ENCODE results near the gene KMO.

Gene KMO

DNA sequence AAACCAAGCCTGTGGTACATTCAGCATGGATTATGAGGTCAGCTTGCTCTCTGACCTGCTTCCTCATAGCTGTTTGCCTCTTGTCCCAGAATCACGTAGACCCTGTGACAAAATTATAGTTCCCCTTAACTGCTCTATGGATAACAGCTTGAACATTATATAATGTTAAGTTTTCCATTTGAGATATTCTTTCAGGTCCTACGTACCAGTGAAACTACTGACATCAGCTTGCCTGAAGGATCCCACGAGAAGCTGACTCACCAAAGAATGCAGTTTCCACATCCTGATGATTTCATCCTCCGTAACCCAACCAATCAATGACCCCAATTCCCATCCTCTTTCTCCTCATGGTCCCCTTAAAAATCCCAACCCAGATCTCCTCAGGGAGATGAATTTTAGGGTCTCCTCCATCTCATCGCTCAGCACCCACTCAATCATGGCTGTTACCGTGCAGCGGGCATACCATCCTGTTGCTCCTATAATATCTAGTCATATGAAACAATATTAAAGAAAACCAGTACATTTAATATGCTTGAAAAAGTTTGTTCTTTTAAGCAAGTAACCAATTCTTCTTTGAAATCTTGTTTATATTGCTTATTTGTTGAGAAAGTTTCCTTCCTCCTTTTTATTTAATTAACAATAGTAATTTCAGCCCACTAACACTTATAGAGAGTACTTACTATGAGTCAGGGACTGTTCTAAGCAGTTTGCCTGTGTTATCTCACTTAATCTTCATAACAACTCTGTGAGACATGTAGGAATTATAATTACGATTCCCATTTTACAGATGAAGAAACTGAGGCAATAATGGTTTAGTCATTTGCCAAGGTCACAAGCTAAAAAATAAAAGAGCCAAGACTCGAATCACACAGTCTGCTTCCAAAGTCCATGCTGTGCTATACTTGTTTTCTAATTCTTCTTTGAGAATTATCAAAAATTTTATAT lies 80.6 kb downstream of the KMO start:
- Mint-ChIP-seq H3K4me1 (no peaks in the 10 kb centered on the region), H3K27ac (no peak overlapping the region), H3K36me3 (no peaks in the 10 kb centered on the region), H3K27me3 (no peaks in the 10 kb centered on the region), H3K4me3 (no peak overlapping the region), H3K9me3 (no peaks in the 10 kb centered on the region)
- DNase-seq, result no peak
- CTCF ChIA-PET, result interaction anchor here (0.6 to 2.8 kb wide), 6 partner anchors 14 to 403 kb away, joined by 3 to 26 read pairs (median 3); partner anchors contain the start of gene MAP1LC3C

DNA sequence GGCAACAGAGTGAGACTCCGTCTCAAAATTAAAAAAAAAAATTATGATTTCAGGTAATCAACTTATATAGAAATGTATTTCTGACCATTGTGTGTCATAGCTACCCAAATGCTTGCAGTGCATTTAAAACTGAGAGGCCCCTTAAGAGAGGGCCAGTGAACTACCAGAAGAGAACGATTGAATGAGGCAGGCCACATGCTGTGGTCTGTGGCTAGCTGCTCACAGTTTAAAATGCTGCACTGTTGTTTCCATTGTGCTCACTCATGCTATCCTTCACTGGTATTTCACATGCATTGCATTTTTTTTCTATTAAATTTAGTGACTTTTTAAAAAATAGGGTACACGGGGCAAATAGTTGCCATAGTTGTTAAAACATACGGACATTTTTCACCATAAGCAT lies 82.0 kb downstream of the KMO start:
- H3K27ac Mint-ChIP-seq, result no peak overlapping the region
- no peak for DNase-seq
- no peaks in the 10 kb centered on the region for H3K4me1 Mint-ChIP-seq
- H3K4me3 Mint-ChIP-seq, result no peak overlapping the region
- no peaks in the 10 kb centered on the region for H3K36me3 Mint-ChIP-seq
- CTCF ChIA-PET, result no interaction called here
- no peaks in the 10 kb centered on the region for H3K27me3 Mint-ChIP-seq
- no peaks in the 10 kb centered on the region for H3K9me3 Mint-ChIP-seq

DNA sequence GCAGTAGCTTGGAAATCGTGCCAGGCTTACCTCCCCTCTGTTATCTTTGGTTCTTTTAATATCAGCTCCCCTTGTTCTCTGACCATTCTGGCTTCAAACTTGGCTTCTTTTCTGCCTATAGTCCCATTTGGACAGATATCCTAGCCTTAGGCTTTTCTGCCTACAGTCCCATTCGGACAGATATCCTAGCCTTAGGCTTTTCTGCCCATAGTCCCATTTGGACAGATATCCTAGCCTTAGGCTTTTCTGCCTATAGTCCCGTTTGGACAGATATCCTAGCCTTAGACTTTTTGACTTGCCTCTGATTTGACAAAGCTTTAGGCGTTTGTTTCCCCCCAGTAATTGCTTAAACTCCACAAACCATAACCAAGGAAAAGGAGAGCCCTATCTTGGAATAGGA lies 82.4 kb downstream of the KMO start:
- no peaks in the 10 kb centered on the region for H3K9me3 Mint-ChIP-seq
- no peaks in the 10 kb centered on the region for H3K4me1 Mint-ChIP-seq
- no peak for DNase-seq
- H3K36me3 Mint-ChIP-seq, result no peaks in the 10 kb centered on the region
- CTCF ChIA-PET, result no interaction called here
- H3K27ac Mint-ChIP-seq, result no peak overlapping the region
- H3K27me3 Mint-ChIP-seq, result no peaks in the 10 kb centered on the region
- no peak overlapping the region for H3K4me3 Mint-ChIP-seq

DNA sequence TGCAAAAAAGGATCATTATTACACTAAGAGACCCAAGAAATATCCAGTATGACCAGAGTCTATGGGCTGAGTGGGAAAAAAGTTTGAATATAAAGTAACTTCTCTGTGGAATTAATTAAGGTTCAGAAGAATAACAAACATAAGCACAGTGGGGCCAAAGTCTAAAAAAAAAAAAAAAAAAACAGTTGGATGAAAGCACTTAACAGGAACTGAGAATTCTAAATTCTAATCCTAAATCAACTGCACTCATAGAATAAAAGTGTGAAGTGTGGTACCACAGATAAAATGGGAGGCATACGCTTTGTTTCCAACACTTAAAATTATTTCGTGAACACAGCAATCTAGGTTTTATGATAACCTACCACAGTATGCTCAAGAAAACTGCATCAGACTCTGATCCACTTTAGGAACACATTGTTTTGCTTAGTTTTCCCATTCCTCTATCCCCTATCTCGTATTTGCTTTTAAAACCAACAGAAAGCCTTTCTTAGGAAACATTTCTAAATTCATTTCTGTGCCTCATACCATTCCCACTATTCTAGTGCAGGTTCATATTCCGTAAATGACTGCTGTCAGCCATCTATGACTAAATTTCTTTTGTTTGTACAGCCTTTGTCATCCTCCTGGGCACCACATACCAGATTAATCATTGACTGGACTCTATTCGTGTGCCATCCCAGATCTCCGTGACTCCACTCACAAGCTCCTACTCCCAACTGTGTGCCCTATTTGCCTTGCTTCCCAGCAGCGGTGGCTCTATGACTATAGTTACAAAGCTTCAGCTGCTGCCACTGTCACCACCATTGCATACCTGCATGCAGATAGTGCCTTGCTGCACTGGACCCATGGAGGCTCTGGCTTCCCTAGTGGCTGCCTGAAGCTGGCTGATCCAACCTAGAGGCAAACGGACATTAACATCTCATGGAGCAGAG lies 83.1 kb downstream of the KMO start:
- CTCF ChIA-PET, result no interaction called here
- H3K27me3 Mint-ChIP-seq, result no peaks in the 10 kb centered on the region

DNA sequence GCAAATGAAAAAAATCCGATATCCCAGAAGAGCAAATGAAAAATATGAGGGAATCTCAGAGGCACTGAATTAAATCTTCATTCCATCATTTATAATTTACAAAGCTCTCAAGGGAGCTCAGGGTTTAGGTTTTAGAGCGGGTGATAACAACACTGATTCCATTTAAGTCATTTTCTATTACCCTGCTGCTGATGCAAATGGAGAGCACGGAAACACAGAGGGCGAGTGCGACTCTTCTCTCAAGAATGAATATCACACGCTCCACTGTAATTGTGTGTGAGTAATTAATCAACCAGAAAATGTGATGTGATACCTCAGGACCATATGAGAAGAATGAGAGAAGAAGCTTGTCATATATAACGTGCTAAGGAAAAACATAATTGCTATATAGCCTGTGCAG lies 85.2 kb downstream of the KMO start:
- CTCF ChIA-PET, result interaction anchor here (0.9 to 1.2 kb wide), 2 partner anchors 10 to 225 kb away, joined by 5 to 6 read pairs; no protein-coding TSS in a partner anchor
- Mint-ChIP-seq H3K4me1 (no peaks in the 10 kb centered on the region), H3K9me3 (no peaks in the 10 kb centered on the region), H3K27ac (no peak overlapping the region), H3K27me3 (no peaks in the 10 kb centered on the region), H3K4me3 (no peak overlapping the region), H3K36me3 (no peaks in the 10 kb centered on the region)
- no peak for DNase-seq

More for the DNA sequence above, 83.1 kb downstream of the KMO start:
- Mint-ChIP-seq H3K4me1 (no peaks in the 10 kb centered on the region), H3K9me3 (no peaks in the 10 kb centered on the region), H3K36me3 (no peaks in the 10 kb centered on the region), H3K4me3 (no peak overlapping the region), H3K27ac (no peak overlapping the region)
- DNase-seq, result no peak

DNA sequence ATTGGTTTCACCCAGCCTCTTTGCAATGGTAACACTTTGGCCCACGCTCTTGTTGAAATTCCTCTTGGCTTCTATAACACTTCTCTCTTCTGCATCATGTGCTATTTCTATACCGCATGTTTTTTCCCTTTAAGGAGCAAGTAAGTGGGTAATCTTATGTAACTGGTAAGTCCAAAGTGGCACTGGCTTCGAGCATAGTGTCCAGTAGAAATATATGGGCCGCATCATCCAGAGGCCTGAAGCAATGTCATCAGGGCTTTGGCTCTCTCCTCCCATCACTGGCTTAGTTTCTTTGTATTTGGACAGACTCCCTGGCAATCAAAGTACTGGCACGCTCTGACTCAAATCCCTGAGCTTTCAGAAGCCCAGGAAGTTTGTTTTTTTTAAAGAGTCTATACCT lies 90.5 kb downstream of the KMO start:
- no peak for DNase-seq
- no peak overlapping the region for H3K4me3 Mint-ChIP-seq
- CTCF ChIA-PET, result interaction anchor here (4.9 kb wide), 1 partner anchor 12 kb away, joined by 22 read pairs; no protein-coding TSS in a partner anchor
- no peaks in the 10 kb centered on the region for H3K9me3 Mint-ChIP-seq
- H3K4me1 Mint-ChIP-seq, result peaks cover 5% of the 10 kb centered on the region
- H3K27me3 Mint-ChIP-seq, result no peaks in the 10 kb centered on the region
- H3K27ac Mint-ChIP-seq, result no peak overlapping the region
- peaks cover 4% of the 10 kb centered on the region for H3K36me3 Mint-ChIP-seq

DNA sequence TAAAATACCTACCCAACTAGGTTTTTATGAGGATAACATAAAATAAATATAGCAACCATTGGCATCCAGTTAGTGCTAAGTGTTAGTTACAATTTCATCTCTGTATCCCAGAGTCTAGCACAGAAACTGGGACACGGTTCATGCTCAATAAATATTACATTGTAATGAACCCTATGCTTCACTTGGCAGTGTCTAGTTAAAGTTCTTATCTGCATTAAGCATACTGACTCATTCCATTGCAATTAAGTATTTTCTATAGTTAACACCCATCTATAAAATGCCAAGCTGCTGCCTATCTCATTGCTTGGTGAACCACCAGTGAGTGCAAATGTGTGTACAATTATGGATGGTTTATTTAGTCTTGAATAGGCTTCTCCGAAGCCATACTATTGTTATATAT lies 92.8 kb downstream of the KMO start:
- peaks cover 14% of the 10 kb centered on the region for H3K4me1 Mint-ChIP-seq
- DNase-seq, result no peak
- H3K36me3 Mint-ChIP-seq, result peaks cover 4% of the 10 kb centered on the region
- no peak overlapping the region for H3K27ac Mint-ChIP-seq
- CTCF ChIA-PET, result interaction anchor here (1.6 kb wide), 1 partner anchor 92 kb away, joined by 5 read pairs; the partner anchor contains the start of gene KMO
- H3K9me3 Mint-ChIP-seq, result no peaks in the 10 kb centered on the region
- no peak overlapping the region for H3K4me3 Mint-ChIP-seq
- no peaks in the 10 kb centered on the region for H3K27me3 Mint-ChIP-seq

DNA sequence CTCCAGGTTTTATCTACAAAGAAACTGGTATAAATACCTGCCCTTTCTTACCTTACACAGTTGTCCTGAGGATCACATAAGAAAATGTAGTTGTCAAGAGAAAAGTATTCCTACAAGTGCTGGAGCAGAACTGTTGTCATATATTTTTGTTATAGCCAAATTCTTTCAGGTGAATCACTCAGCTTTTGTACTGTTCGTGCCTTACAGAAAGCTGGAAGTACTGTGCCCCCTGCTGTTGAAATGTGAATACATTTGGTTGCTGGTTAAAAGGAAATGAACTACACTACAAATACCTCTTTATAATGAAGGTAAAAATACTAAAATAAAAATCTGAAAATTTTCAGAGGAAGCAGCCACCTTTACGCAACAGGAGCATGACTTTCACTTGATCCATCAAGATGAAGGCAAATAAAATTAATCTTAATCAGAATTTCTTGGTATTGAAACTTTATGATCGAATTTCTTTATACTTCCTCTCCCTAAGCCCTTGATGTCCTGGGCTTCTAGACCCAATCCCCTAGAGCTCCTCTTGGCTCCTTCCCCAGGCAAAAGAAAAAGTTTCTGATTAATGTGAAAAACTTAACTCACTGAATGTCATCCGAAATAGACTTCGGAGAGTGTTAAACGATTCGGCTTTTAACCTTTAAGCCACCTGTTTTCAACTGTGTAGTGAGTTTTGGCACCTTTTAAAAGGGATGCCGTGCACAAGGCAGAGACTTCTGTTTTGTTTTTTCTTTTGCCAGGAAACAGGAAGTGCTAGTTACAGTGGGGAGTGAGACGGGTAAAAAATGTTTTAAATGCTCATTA lies 95.5 kb downstream of the KMO start:
- H3K27ac Mint-ChIP-seq, result peak overlapping the region; percentile 96
- DNase-seq, result peak; percentile 60
- peaks cover 13% of the 10 kb centered on the region for H3K36me3 Mint-ChIP-seq
- H3K4me3 Mint-ChIP-seq, result peak overlapping the region; percentile 62
- CTCF ChIA-PET, result interaction anchor here (1.0 to 2.8 kb wide), 12 partner anchors 10 to 211 kb away, joined by 3 to 26 read pairs (median 4); partner anchors contain the start of gene KMO
- peaks cover 23% of the 10 kb centered on the region for H3K4me1 Mint-ChIP-seq
- H3K9me3 Mint-ChIP-seq, result no peaks in the 10 kb centered on the region
- no peaks in the 10 kb centered on the region for H3K27me3 Mint-ChIP-seq

DNA sequence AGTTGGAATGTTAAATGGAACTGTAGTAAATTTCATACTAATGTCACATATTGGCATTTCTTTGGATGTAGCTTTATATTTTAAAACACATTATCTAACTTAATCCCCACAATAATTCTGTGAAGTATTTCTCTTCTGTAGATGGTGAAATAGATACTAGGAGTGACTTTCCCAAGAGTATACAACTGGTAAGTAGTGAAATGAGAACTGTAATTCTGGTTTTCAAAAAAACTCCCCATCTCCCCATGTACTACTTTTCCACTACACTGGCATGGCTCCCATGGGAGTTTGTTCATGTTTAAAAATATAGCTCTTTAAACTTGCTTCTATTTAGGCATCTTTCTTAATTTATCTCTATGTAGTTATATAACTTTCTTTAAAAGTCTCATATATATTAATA lies 97.8 kb downstream of the KMO start:
- DNase-seq, result no peak
- H3K9me3 Mint-ChIP-seq, result no peaks in the 10 kb centered on the region
- H3K27ac Mint-ChIP-seq, result no peak overlapping the region
- peaks cover 23% of the 10 kb centered on the region for H3K36me3 Mint-ChIP-seq
- CTCF ChIA-PET, result interaction anchor here (2.1 kb wide), 1 partner anchor 19 kb away, joined by 10 read pairs; no protein-coding TSS in a partner anchor
- no peak overlapping the region for H3K4me3 Mint-ChIP-seq
- H3K4me1 Mint-ChIP-seq, result peaks cover 24% of the 10 kb centered on the region
- H3K27me3 Mint-ChIP-seq, result no peaks in the 10 kb centered on the region

DNA sequence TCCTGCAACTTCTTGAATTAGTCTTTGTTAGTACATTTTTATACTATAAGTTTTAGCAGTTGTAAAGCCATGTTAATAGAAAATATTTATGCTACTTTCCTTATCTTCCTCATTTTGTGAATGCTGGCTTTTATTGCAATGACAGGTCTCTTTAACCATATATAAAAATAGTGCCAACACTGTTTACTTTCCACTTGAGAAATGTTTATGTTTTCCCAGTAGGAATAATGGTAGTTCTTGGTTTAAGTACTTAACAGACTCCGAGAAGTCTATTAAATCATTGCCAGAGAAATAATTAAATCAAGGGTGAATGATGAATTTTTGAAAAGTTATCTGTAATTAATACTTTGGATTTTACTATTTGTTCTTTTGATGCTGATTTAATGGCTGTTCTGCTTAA lies 98.3 kb downstream of the KMO start:
- no peak overlapping the region for H3K27ac Mint-ChIP-seq
- no peak for DNase-seq
- H3K9me3 Mint-ChIP-seq, result no peaks in the 10 kb centered on the region
- H3K27me3 Mint-ChIP-seq, result no peaks in the 10 kb centered on the region
- peaks cover 28% of the 10 kb centered on the region for H3K36me3 Mint-ChIP-seq
- CTCF ChIA-PET, result interaction anchor here (2.1 kb wide), 1 partner anchor 20 kb away, joined by 10 read pairs; no protein-coding TSS in a partner anchor
- peaks cover 28% of the 10 kb centered on the region for H3K4me1 Mint-ChIP-seq
- no peak overlapping the region for H3K4me3 Mint-ChIP-seq

DNA sequence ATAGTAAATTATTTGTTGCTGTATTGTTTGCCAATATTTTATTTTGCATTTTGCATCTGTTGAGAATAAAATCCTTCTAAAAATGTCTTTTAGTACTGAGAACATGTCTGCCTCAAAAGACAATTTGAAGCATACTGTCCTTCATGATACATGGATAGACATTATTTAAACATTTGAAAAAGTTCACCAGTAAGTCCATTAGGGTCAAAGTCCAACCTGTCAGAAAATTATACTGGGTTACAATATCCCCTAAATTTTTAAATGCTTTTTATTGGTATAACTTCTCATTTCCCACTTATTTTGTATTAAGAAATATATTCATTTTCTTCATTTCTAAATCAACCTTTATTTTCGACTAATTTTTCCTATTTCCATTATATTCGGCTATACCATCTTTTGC lies 98.7 kb downstream of the KMO start:
- no peak overlapping the region for H3K27ac Mint-ChIP-seq
- H3K27me3 Mint-ChIP-seq, result no peaks in the 10 kb centered on the region
- DNase-seq, result no peak
- H3K36me3 Mint-ChIP-seq, result peaks cover 31% of the 10 kb centered on the region
- H3K4me1 Mint-ChIP-seq, result peaks cover 31% of the 10 kb centered on the region
- H3K4me3 Mint-ChIP-seq, result no peak overlapping the region
- CTCF ChIA-PET, result no interaction called here
- no peaks in the 10 kb centered on the region for H3K9me3 Mint-ChIP-seq

DNA sequence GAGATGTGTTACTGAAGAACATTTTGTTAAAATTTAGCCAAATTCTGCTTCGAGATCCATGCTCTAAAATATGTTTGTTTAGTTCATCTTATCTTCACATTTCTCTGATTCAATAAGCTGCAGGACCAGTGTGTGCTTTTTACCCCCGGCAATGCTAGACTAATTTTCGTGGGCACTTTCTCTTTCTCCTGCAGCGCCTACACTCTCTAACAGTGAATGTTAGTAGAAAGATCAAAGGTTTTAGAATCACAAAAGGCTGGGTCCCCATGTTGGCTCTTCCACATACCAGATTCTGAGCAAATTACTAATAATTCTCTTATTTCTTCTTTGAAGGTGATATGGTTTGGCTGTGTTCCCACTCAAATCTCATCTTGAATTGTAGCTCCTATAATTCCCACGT lies 99.5 kb downstream of the KMO start:
- Mint-ChIP-seq H3K36me3 (peaks cover 30% of the 10 kb centered on the region), H3K27me3 (no peaks in the 10 kb centered on the region), H3K27ac (no peak overlapping the region), H3K4me3 (no peak overlapping the region), H3K9me3 (no peaks in the 10 kb centered on the region), H3K4me1 (peaks cover 34% of the 10 kb centered on the region)
- no peak for DNase-seq
- CTCF ChIA-PET, result no interaction called here

DNA sequence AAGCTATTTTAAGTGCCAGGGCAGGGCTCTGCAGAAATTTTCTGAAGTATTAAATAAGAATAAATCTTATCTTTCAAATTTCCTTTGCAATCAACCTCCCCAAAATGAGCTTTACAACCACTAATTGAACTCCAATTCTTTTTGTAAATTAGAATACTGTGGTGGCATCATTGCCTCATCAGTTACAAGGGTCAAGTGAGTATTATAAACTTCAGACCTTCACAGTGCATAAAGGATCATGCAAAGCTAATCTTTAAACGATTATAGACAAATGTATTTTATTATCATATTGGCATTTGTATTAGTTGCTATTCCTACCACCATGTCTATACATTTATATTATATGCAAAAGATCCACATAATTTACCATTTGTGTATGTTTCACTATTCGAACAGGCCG lies 100.8 kb downstream of the KMO start:
- Mint-ChIP-seq H3K36me3 (peaks cover 36% of the 10 kb centered on the region), H3K4me1 (peaks cover 40% of the 10 kb centered on the region), H3K27me3 (no peaks in the 10 kb centered on the region), H3K4me3 (no peak overlapping the region), H3K9me3 (no peaks in the 10 kb centered on the region), H3K27ac (no peak overlapping the region)
- no peak for DNase-seq
- CTCF ChIA-PET, result no interaction called here
